Heart left ventricle (tissue), 13 donors: Measurements from ENCODE around the gene LTB4R.

Experiments used
- CTCF ChIP-seq, 12 donors: fragments of 200-600 bp; sonication (generic) in 4 of 12; IDR thresholded peaks; one replicate each; pipeline versions ENCODE4 v1.5.0 to v1.8.0; 2018 to 2022; ENCODE audit warnings: antibody characterized with exemption in 12 of 12, mild to moderate bottlenecking in 5 of 12
- POLR2A ChIP-seq, 2 donors: fragments of 450-650 bp; IDR thresholded peaks; one replicate each; pipeline ENCODE4 v1.6.1; 2017; ENCODE audit warnings: antibody characterized with exemption in 2 of 2, mild to moderate bottlenecking in 2 of 2, moderate library complexity in 2 of 2
- donor health status: ischemic (EF 13 %, LVEDD 7.1; RV severe dilation, severe dysfunction).
- donor health status: DM: no; HTN: yes; CAD: no.
- donor health status: DM: no; HTN: no; CAD: no.
- donor health status: ischemic (EF 25% LVEDD 6.9; RV normal size, moderate dysfunction).
- donor health status: ischemic (EF 25% LVEDD 5.7; RV mildly dilated, moderate dysfunction).
- donor health status: ischemic (EF 35%, LVEDD 5.7; RV mildly dilated, moderate dysfunction).
- donor health status: nonischemic (EF 11% LVEDD 7.7; RV severe dilation, severe dysfunction).
- donor health status: DM: yes; HTN: yes; CAD: no.
- donor health status: PGD.
- donor health status: ischemic (EF 29% LVEDD 5.4; RV normal size, mild dysfunction).
- donor health status: nonischemic (EF 23%, LVEDD 6.1; RV moderate dilation, normal function).

- TF ChIP-seq POLR2A (IDR thresholded peaks at IDR 0.05) (no peak), CTCF (IDR thresholded peaks at IDR 0.05) (no peak)
Observed at GRCh38 chr14:24338843-24339242, 27.5 kb downstream of the LTB4R start.
